DND-41 (cell line): Measurements from ENCODE around the gene HGFAC.

ENCODE experiments used
- EZH2 ChIP-seq: IDR thresholded peaks from 3 replicates; pipeline ENCODE4 v1.6.1; 2012; ENCODE audit warnings: borderline replicate concordance, low read depth, mild to moderate bottlenecking, moderate library complexity, low read length, inconsistent platforms; ENCODE audit not compliant: severe bottlenecking
- TF ChIP-seq, protein P1 (sequence below): IDR thresholded peaks from 2 replicates; pipeline ENCODE4 v1.5.1; 2012; ENCODE audit warnings: borderline replicate concordance, low read length, moderate library complexity, mild to moderate bottlenecking; ENCODE audit not compliant: poor library complexity, severe bottlenecking; ENCODE audit errors: extremely low read depth

DNA sequence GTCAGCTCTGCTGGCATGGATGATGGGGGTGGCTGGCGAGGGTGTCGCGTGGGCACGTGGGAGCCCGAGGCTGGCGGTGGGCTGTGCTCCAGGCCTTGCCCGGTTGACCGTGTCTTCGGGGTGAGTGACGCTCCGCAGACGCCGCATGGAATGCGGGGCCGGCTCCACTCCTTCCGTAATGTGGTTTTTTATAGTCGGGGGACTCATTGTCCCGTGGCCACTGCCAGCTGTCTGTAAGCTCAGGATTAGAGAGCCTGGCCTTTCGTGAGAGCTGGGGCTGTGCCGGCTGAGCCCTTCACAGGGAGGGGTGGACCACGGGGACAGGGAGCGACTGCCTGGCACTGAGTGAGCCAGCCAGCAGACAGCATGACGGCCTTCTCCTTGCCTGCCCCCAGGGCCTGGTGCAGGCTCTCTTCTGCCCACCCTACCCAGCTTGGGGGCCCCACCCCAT is 41.7 kb downstream of the HGFAC start:
- TF ChIP-seq, protein P1, sequence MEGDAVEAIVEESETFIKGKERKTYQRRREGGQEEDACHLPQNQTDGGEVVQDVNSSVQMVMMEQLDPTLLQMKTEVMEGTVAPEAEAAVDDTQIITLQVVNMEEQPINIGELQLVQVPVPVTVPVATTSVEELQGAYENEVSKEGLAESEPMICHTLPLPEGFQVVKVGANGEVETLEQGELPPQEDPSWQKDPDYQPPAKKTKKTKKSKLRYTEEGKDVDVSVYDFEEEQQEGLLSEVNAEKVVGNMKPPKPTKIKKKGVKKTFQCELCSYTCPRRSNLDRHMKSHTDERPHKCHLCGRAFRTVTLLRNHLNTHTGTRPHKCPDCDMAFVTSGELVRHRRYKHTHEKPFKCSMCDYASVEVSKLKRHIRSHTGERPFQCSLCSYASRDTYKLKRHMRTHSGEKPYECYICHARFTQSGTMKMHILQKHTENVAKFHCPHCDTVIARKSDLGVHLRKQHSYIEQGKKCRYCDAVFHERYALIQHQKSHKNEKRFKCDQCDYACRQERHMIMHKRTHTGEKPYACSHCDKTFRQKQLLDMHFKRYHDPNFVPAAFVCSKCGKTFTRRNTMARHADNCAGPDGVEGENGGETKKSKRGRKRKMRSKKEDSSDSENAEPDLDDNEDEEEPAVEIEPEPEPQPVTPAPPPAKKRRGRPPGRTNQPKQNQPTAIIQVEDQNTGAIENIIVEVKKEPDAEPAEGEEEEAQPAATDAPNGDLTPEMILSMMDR: no peak
- TF ChIP-seq EZH2: no peak
